ENCODE results near the gene TANGO6.
"Not testable (repeated sequence)": the region's sequence is repeated elsewhere in the genome, so short reads cannot be mapped to it uniquely, and the experiment has no call there.

Gene TANGO6

GRCh38 chr16:68972720-68973119 lies 129.4 kb downstream of the TANGO6 start:
- no peak for DNase-seq (ENCODE audit: low spot score)

GRCh38 chr16:68973611-68974120 lies 130.3 kb downstream of the TANGO6 start:
- DNase-seq (ENCODE audit: low spot score), result no peak

- DNase-seq (ENCODE audit: low spot score), result no peak
These were observed 135.1 kb downstream of the TANGO6 start for GRCh38 chr16:68978303-68978954.

DNA sequence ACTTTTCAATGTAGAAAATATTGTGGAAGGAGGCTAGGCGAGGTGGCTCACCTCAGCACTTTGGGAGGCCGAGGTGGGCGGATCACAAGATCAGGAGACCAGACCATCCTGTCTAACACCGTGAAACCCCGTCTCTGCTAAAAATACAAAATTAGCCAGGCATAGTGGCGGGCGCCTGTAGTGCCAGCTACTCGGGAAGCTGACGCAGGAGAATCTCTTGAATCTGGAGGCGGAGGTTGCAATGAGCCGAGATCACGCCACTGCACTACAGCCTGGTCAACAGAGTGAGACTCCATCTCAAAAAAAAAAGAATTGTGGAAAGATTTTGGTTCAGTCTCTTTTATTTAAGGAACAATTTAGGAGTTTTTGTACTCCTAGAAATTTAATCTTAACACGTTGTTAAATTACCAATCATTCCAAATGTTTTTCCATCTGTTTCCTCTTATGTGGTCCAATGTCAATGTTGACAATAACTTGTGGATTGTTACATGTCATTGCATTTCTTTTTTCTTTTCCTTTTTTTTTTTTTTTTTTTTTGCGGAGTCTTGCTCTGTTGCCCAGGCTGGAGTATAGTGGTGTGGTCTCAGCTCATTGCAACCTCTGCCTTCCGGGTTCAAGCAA lies 137.5 kb downstream of the TANGO6 start:
- no peak for DNase-seq (ENCODE audit: low spot score)

DNA sequence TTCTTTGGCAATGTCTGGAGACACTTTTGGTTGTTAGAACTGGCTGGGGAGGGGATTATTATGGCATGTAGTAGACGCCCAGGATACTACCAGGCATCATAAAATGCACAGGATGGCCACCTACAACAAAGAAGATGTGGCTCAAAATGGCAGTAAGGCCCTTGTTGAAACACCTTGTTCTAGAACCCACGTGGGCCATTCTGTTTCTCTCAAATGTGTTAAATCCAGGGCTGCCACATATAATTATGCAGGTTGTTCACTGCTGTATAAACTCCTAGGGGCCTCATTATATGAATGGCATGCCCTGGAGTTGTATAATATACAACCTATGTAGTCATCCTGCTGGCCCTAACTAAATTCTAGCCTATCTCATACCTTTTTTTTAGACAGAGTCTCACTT lies 138.6 kb downstream of the TANGO6 start:
- no peak for DNase-seq (ENCODE audit: low spot score)

GRCh38 chr16:68984467-68984866 lies 141.1 kb downstream of the TANGO6 start:
- DNase-seq (ENCODE audit: low spot score), result no peak

DNA sequence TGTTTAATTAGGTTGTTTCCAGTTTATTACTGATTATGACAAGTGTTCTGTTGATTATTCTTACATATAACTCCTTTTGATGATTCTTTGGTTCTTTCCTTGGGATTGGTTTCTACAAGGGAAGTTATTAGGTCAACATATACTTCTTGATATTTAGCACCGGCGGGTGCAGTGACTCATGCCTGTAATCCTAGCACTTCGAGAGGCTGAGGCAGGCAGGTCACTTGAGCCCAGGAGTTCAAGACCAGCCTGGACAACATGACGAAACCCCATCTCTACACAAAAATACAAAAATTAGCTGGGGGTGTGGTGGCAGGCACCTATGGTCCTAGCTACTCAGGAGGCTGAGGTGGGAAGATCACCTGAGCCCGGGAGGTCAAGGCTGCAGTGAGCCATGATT lies 141.9 kb downstream of the TANGO6 start:
- DNase-seq (ENCODE audit: low spot score), result no peak

DNA sequence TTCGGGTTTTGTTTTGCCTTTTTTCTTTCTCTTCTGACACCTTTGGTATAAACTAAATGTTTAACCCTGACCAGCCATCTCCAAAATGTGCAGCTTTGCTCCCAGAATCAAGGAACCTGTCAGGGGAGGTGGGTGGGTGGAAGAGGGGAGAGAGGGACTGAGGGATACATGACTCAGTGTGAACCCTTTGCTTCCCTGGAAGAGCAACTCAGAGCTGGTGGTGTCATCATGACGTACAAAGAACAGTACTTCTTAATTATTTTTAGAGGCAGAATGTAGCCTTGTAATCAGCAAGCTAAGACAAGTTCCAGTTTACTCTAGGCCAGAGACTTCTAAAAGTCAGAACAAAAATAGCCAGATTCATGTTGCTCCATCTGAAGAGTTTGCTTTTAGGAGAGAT lies 142.5 kb downstream of the TANGO6 start:
- DNase-seq (ENCODE audit: low spot score), result no peak

- DNase-seq (ENCODE audit: low spot score), result no peak
These were observed 144.6 kb downstream of the TANGO6 start for GRCh38 chr16:68987734-68988457.

- not testable (repeated sequence) for DNase-seq (ENCODE audit: low spot score)
These were observed 147.0 kb downstream of the TANGO6 start for GRCh38 chr16:68990172-68990845.

- no peak for DNase-seq (ENCODE audit: low spot score)
These were observed 147.7 kb downstream of the TANGO6 start for GRCh38 chr16:68991075-68991474.

DNA sequence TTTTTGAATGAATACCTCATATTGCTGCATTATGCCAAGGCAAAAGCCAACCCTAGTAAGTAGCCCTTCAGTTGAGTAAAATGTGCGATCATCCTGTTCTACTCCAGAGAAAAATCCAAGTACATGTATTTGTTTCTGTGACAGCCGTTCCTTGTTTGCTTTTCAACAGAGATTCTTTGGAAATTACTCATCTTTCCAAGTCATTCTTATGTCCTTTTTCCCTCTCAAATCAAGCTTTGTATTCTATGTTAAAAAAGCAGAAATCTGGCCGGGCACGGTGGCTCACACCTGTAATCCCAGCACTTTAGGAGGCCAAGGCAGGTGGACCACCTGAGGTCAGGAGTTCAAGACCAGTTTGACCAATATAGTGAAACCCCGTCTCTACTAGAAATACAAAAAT lies 149.2 kb downstream of the TANGO6 start:
- no peak for DNase-seq (ENCODE audit: low spot score)

DNA sequence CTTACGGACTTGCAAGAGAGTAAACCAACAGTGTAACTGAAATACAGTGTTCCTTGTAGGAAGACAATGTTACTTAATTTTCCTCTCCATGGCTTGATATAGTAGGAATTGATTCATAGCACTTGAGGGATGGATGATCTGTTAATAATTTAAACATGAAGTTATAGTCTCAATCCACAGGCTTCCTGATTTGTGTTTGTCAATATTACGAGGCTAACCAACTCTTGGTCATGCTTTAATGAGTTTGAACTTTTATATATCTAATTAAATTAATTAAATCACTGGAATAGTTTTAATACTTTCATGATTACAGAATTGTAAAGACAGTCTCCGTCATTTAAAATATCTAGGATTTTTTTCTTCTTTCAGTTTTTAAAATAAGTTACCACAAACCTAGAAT lies 150.1 kb downstream of the TANGO6 start:
- no peak for DNase-seq (ENCODE audit: low spot score)

DNA sequence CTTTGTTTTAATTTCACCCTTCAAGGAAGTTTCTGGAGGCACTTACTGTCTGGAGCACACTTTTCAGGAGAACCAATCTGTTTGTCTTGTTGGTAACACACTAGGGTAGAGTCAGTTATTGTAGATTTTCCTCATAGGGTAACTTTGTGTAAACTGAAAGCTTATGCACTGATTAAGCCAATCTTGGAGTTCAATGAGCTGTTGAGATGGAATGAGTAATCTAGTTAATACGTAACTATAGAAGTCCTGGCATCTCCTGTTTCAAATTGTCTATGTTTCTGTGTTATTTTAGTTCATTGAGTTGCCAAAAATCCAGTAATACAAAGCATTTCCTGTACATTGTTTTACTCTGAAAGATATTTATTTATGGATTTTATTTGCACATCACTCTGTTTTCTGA lies 150.6 kb downstream of the TANGO6 start:
- DNase-seq (ENCODE audit: low spot score), result no peak

- no peak for DNase-seq (ENCODE audit: low spot score)
These were observed 151.0 kb downstream of the TANGO6 start for GRCh38 chr16:68994324-68994723.

- DNase-seq (ENCODE audit: low spot score), result peak; percentile 58
These were observed 151.7 kb downstream of the TANGO6 start for GRCh38 chr16:68995011-68995504.

- DNase-seq (ENCODE audit: low spot score), result no peak
These were observed 154.2 kb downstream of the TANGO6 start for GRCh38 chr16:68997564-68997963.

DNA sequence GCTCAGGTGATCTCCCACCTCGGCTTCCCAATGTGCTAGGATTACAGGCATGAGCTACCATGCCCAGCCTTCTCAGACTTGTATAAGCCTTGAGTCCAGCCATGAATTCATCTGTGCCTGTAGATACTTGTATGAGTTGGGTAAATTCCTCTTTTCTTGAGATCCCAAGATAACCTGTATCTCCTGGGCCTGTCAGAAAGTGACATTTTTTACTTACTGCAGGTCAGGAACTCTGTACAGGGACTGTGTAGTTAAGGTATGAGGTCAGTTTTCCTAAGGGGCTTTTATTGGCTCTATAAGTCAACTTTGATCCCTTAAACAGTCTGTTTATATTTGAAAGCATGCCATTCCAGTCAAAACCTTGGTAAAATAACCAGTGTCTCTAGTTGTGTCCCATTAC lies 155.8 kb downstream of the TANGO6 start:
- no peak for DNase-seq (ENCODE audit: low spot score)

GRCh38 chr16:69003500-69003899 lies 160.2 kb downstream of the TANGO6 start:
- no peak for DNase-seq (ENCODE audit: low spot score)

DNA sequence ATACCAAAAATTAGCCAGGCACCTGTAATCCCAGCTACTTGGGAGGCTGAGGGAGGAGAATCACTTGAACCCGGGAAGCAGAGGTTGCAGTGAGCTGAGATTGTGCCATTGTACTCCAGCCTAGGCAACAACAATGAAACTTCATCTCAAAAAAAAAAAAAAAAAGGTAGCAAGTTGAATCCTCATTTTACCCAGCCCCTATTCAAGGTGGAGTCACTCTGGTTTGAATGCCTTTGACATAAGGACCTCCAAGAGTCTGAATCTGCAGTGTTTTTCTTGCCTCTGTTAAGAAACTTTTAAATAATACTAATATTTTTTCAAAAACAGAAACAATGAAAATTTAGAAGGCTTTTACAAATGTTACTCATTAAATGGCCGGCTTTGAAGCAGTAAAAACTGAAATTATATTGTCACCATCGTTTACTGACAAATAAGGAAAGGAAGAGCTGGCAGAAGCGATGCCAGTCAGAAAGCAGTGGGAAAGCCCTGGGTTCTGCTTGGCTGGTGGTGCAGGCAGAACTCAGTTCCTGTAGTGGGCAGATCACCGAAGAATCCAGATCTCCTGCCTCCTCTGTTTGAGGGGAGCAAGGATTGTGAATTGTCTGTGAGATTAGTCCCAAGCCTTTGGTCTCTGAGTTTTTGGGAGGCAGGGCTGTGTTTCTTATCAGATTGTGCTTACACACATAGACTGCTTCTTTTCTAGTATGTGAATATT lies 162.5 kb downstream of the TANGO6 start:
- DNase-seq (ENCODE audit: low spot score), result no peak

DNA sequence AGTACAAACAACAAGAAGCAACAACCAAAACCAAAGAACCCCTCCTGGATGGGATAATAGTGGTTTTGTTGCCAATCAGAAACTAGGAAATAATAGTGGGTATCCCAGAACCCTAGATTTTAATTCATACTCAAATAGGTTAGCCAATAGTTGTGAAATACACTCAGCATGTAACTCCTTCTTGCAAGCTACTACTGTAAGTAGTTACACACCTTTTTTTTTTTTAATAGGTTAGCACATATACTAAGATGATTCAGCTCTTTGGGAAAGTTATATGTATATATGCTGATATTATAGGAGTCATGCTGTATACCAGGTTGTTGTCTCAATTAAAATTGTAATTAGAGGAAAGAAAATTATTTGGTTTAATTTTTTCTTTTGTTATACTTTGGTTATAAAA lies 169.6 kb downstream of the TANGO6 start:
- DNase-seq (ENCODE audit: low spot score), result no peak

DNA sequence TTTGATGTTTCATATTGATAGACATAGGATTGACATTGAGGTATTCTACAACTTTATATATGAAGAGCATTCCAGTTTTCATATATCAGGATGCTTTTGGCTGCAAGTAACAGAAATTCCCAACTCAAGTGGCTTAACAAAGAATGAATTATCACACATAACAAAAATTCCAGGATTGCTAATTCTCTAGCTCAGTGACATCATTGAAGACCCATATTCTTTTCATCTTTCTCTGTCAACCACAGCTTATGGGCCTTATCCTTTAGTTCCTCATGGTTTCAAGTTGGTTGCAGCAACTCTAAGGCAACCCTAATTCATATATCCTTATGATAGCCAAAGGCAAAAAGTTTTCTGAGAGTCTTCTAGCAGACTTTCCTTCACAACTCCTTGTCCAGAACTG lies 170.7 kb downstream of the TANGO6 start:
- DNase-seq (ENCODE audit: low spot score), result no peak

Measured in globus pallidus (tissue), 1 donor.